Sigmoid colon (tissue), 4 donors: ENCODE measurements around the gene ZNF467.

ENCODE experiments used
- EP300 ChIP-seq, 4 donors: sonication (generic); formaldehyde crosslinking; IDR thresholded peaks; one replicate each; pipeline ENCODE4 v1.6.1; 2017; ENCODE audit warnings: antibody characterized with exemption in 4 of 4
- POLR2A ChIP-seq, 2 donors: fragments of 450-650 bp; IDR thresholded peaks; one replicate each; pipeline ENCODE4 v1.6.1; 2016; ENCODE audit warnings: antibody characterized with exemption in 2 of 2, mild to moderate bottlenecking in 2 of 2, moderate library complexity in 2 of 2
- POLR2AphosphoS5 ChIP-seq, 4 donors: sonication (generic); formaldehyde crosslinking; IDR thresholded peaks; one replicate each; pipeline ENCODE4 v1.6.1; 2017; ENCODE audit warnings: antibody characterized with exemption in 4 of 4
- TF ChIP-seq, protein P1 (sequence below), 4 experiments: fragments of 450-650 bp in 3 of 4; fragments of 200-600 bp in 1 of 4; IDR thresholded peaks; one replicate each; pipeline ENCODE4 v1.5.1; 2016 to 2019; ENCODE audit warnings: antibody characterized with exemption in 4 of 4, mild to moderate bottlenecking in 3 of 4, moderate library complexity in 2 of 4

DNA sequence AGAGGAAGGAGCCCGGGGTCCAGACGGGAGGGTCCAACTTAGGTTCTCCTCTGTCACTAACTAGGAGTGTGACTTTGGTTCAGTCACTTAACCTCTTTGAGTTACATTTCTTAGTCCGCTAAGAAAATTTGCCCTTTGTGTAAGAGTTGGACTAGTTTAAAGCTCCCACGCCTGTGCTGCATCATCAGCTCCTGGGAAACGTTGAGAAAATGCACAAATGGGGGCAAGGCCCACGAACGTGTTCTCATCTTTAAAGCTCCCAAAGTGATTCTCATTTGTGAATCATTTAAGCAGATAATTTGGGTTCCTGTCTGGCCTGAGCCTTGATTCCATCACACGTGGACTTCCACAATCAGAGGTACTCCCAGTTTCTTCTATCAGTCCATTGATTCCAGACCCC is 6.3 kb downstream of the ZNF467 start:
- TF ChIP-seq, protein P1, sequence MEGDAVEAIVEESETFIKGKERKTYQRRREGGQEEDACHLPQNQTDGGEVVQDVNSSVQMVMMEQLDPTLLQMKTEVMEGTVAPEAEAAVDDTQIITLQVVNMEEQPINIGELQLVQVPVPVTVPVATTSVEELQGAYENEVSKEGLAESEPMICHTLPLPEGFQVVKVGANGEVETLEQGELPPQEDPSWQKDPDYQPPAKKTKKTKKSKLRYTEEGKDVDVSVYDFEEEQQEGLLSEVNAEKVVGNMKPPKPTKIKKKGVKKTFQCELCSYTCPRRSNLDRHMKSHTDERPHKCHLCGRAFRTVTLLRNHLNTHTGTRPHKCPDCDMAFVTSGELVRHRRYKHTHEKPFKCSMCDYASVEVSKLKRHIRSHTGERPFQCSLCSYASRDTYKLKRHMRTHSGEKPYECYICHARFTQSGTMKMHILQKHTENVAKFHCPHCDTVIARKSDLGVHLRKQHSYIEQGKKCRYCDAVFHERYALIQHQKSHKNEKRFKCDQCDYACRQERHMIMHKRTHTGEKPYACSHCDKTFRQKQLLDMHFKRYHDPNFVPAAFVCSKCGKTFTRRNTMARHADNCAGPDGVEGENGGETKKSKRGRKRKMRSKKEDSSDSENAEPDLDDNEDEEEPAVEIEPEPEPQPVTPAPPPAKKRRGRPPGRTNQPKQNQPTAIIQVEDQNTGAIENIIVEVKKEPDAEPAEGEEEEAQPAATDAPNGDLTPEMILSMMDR (IDR thresholded peaks at IDR 0.05): no peak
- no peak for TF ChIP-seq POLR2AphosphoS5 (IDR thresholded peaks at IDR 0.05)
- TF ChIP-seq EP300 (IDR thresholded peaks at IDR 0.05): no peak
- no peak for TF ChIP-seq POLR2A (IDR thresholded peaks at IDR 0.05)
